NCI-H226 (cell line): Measurements from ENCODE around the gene MRPL23.

Source experiments
- DNase-seq: peaks from one replicate; pipeline ENCODE4 v3.0.0-alpha.2; 2015

MRPL23 gene

DNA sequence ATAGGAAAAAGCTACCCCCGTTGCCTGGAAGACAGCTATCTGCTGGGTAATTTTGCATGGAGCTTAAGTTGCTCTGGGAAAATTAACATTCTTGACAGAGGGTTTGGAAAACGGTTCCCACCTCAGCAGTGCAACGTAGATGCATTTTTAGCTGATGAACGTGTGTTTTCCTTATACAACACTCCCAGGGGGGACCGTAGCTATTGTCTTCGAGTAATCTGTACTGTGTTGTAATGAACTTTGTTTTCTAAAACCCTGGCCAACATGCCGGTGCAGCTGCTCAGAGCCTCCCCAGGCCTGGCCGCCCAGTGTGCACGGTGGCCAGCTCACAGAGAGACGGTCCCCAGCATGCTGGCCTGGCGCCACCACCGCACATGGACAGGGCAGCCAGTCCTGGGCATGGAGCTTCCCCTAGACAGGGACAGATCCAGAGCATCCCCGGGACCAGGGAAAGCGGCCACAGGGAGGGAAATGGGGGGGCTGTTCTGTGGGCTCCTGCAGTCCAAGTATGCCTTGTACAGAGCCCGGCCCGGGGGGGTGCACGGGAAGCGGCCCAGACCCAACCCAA is 25.5 kb upstream of the MRPL23 start:
- no peak for DNase-seq

DNA sequence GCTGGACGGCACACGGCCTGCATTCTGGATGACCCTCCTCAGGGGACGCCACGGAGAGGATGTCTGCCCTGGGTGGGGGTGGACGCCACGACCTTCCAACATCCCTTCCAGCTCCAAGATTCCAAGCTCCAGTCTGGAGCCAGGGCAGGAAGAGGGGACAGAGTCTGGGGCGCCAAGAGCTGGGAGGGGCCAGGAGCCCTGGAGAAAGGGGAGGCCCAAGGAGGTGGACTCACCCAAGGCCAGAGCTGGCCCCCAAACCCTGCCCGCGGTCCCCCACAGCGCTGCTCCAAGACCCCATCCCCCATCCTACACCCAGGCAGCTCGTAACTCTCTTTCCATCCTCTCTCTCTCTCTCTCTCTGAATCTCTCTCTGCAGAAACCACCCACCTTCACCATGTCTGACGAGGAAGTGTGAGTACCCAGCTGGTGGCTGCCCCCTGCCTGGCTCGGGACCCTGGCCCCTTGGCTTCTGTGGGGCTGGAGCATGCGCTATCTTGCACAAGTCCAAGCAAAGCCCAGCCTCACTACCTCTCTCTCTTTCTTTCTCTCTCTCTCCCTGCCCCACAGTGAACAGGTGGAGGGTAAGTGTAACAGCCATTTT is 24.6 kb upstream of the MRPL23 start:
- no peak for DNase-seq

- DNase-seq = no peak
These were observed 23.8 kb upstream of the MRPL23 start for GRCh38 chr11:1923201-1923956.

GRCh38 chr11:1924181-1924580 is 23.0 kb upstream of the MRPL23 start:
- no peak for DNase-seq

GRCh38 chr11:1924646-1925372 is 22.3 kb upstream of the MRPL23 start:
- DNase-seq = no peak

GRCh38 chr11:1925373-1926155 is 21.6 kb upstream of the MRPL23 start:
- DNase-seq = no peak

- no peak for DNase-seq
These were observed 20.7 kb upstream of the MRPL23 start for GRCh38 chr11:1926156-1927025.

- no peak for DNase-seq
These were observed 19.9 kb upstream of the MRPL23 start for GRCh38 chr11:1927026-1927847.

GRCh38 chr11:1927848-1928469 is 19.2 kb upstream of the MRPL23 start:
- DNase-seq = no peak

DNA sequence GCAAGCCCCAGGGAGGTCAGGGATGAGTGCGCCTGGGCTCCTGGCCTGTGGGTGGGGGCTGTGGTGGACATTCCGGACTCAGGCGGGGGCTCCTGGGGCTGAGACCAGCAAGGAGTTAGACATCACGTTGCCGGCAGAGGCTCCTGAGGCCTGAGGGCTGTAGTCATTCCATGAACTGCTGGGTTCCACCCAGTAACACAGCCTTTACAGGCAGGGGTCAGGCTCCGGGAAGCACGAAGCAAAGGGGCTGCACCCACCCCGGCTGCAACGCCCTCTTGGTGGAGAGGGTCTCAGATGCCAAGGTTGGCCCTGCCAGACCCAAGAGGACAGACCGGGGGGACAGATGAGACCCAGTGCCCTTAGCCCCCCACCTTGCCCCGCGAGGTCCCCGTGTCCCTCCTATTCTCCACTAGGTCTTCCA is 18.7 kb upstream of the MRPL23 start:
- no peak for DNase-seq

GRCh38 chr11:1928891-1929541 is 18.1 kb upstream of the MRPL23 start:
- no peak for DNase-seq

- DNase-seq = no peak
These were observed 17.3 kb upstream of the MRPL23 start for GRCh38 chr11:1929621-1930461.

DNA sequence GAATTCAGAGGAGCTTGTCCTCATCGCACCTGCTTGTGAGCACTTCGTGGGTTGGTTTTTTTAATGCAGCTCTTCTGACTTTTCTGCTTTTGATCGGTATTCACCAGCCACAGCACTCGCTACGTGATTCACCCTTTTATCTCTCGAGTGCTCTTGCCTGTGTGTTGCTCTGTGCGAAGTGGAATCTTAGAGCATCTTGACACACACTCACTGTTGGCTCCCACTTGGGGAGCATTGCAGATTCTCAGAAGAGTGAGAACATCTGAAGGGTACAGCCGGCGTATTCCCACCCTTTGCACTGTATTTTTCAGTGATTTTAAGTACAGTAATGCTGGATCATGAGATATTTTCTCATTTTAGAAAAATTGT is 16.7 kb upstream of the MRPL23 start:
- no peak for DNase-seq

DNA sequence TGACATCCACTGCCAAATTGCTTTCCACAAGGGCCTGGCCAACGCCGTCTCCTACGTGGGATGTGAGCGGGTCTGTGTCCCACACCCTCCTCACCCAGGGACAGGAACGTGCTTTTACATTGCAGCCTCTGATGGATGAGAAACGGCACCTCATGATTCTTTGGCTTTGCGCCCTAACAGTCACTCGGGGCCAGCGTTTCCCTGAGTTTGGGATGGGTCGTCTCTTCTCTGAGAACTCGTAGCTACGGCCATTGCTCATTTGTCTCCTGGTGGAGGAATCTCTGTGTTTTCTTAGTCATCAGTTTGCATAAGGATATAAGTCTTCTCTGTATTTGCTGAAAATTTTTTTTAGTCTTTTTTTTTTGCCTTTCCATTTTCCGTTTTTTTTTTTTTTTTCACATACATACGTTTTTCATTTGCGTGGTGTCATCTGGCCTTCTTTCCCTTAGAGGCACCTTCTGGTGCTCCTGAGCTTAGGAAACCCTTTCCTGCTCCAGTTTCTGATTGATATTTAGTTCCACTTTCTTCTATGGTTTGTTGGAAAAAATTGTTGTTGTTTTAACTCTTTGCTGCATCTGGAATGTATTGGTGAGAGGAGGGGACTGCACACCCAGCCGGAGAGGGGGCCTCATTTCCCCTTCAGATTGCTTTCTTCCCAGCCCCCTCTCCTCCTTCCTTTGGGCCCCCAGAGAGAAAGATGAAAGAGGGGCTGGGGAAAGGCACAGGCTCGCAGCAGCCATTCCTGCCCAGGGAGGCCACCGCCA is 15.6 kb upstream of the MRPL23 start:
- no peak for DNase-seq

DNA sequence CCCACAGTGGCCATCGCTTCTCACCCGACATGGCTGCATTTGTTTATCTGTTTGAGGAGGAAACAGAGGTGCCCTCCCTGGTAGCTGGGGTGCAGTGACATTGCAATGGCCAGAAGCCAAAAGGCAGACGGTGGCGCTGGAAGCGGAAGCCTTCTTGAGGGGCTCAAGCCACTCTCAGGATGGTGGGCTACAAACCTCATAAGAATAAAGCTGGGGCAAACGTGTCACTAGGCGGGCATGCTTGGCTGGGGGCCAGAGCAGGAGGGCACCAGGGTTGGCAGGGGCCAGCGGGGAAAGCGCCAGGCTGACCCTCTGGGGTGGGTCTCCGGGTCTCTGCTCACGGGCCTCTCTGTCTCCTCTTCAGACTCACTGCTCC is 15.0 kb upstream of the MRPL23 start:
- no peak for DNase-seq

GRCh38 chr11:1932681-1933080 is 14.5 kb upstream of the MRPL23 start:
- DNase-seq = no peak

DNA sequence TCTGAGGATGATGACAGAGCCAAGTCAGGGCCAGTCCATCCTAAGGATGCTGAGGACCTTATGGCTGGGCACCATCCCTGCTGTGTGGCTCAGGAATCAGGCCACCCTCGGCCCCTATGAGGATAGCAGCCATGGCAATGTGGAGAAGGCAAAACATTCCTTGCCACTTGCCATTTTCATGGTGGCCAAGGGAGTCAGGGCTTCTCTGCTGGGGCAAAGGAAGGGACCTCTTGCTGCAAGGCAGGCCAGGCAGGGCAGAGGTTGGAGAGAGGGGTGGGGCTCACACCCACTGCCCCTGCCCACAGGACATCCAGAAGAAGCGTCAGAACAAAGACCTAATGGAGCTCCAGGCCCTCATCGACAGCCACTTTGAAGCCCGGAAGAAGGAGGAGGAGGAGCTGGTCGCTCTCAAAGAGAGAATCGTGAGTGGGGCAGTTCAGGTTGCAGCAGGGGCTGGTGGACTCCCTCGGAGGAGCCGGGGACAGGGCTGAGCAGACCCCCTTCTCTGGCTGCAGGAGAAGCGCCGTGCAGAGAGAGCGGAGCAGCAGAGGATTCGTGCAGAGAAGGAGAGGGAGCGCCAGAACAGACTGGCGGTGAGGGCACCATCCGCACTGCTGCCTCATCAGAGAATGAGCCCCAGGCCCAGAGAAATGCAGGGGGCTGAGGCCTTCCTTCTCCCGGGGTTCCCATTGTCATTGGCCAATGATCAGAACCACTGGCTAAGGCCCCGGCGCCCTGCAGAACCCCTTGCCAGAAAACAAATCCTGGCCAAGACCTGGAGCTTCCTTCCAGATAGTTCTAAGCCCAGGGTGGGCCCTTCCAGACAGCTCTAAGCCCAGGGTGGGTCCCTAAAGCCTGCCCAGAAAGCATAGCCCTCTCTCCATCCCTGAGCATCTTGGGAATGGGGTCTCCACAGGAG is 13.5 kb upstream of the MRPL23 start:
- no peak for DNase-seq
